H9 (cell line): ENCODE measurements around the gene PRCD. TPM values are rescaled to one million over a fixed set of nuclear protein-coding genes. Genes with fewer than 3 reads are reported as not detected.

Source experiments
- DNase-seq: peaks from one replicate; pipeline ENCODE4 v3.0.0-alpha.2; 2017
- H2AFZ ChIP-seq: one replicate; pipeline ENCODE4 v1.6.1; 2013; ENCODE audit warnings: mild to moderate bottlenecking, low read length, control low read depth, moderate library complexity
- H2AK5ac ChIP-seq: 2 replicates; pipeline ENCODE4 v1.6.1; 2013; ENCODE audit warnings: low read length, control low read depth, mixed read lengths; ENCODE audit not compliant: insufficient read length
- H2BK120ac ChIP-seq: one replicate; pipeline ENCODE4 v1.6.1; 2013; ENCODE audit warnings: low read depth, mild to moderate bottlenecking, low read length, control low read depth, inconsistent platforms; ENCODE audit not compliant: poor library complexity, severe bottlenecking
- H2BK12ac ChIP-seq: 2 replicates; pipeline ENCODE4 v1.6.1; 2013; ENCODE audit warnings: low read length, control low read depth, mixed read lengths, low read depth; ENCODE audit not compliant: insufficient read length
- H2BK15ac ChIP-seq: 2 replicates; pipeline ENCODE4 v1.6.1; 2013; ENCODE audit warnings: low read depth, low read length, control low read depth
- H2BK20ac ChIP-seq: one replicate; pipeline ENCODE4 v1.6.1; 2013; ENCODE audit warnings: low read depth, mild to moderate bottlenecking, low read length, control low read depth, inconsistent platforms; ENCODE audit not compliant: poor library complexity, severe bottlenecking
- H2BK5ac ChIP-seq: 2 replicates; pipeline ENCODE4 v1.6.1; 2013; ENCODE audit warnings: low read length, control low read depth, mixed read lengths; ENCODE audit not compliant: insufficient read length
- H3K14ac ChIP-seq: 2 replicates; pipeline ENCODE4 v1.6.1; 2013; ENCODE audit warnings: low read length, control low read depth; ENCODE audit not compliant: insufficient read depth
- H3K18ac ChIP-seq: 2 replicates; pipeline ENCODE4 v1.6.1; 2013; ENCODE audit warnings: low read depth, mild to moderate bottlenecking, mixed read lengths, low read length, control low read depth; ENCODE audit not compliant: insufficient read length
- H3K23ac ChIP-seq: 2 replicates; pipeline ENCODE4 v1.6.1; 2013; ENCODE audit warnings: low read length, control low read depth, mixed read lengths, low read depth; ENCODE audit not compliant: insufficient read length
- H3K23me2 ChIP-seq: 2 replicates; pipeline ENCODE4 v1.6.1; 2013; ENCODE audit warnings: low read depth, mild to moderate bottlenecking, mixed read lengths, low read length, control low read depth; ENCODE audit not compliant: insufficient read length, poor library complexity, severe bottlenecking
- H3K27ac ChIP-seq: 2 replicates; pipeline ENCODE4 v1.5.1; 2013; ENCODE audit warnings: low read length, control low read depth, mixed read lengths, low read depth; ENCODE audit not compliant: insufficient read length
- H3K27me3 ChIP-seq: 2 replicates; pipeline ENCODE4 v1.6.1; 2013; ENCODE audit warnings: low read length, control low read depth, inconsistent platforms; ENCODE audit not compliant: insufficient read depth
- H3K4ac ChIP-seq: 2 replicates; pipeline ENCODE4 v1.6.1; 2013; ENCODE audit warnings: low read depth, mild to moderate bottlenecking, control low read depth, inconsistent platforms, low read length, moderate library complexity
- H3K4me1 ChIP-seq: 2 replicates; pipeline ENCODE4 v1.6.1; 2013; ENCODE audit warnings: low read length, control low read depth, inconsistent platforms; ENCODE audit not compliant: insufficient read depth
- H3K4me2 ChIP-seq: 2 replicates; pipeline ENCODE4 v1.6.1; 2013; ENCODE audit warnings: low read length, control low read depth, mixed read lengths; ENCODE audit not compliant: insufficient read length, insufficient read depth
- H3K56ac ChIP-seq: 2 replicates; pipeline ENCODE4 v1.6.1; 2013; ENCODE audit warnings: low read depth, mild to moderate bottlenecking, mixed read lengths, low read length, control low read depth; ENCODE audit not compliant: insufficient read length
- H3K79me1 ChIP-seq: 2 replicates; pipeline ENCODE4 v1.6.1; 2013; ENCODE audit warnings: low read depth, mild to moderate bottlenecking, moderate library complexity, low read length, control low read depth, inconsistent platforms; ENCODE audit not compliant: insufficient read depth, poor library complexity, severe bottlenecking
- H3K79me2 ChIP-seq: 2 replicates; pipeline ENCODE4 v1.6.1; 2013; ENCODE audit warnings: low read length, control low read depth, inconsistent platforms; ENCODE audit not compliant: insufficient read depth
- H3K9ac ChIP-seq: 2 replicates; pipeline ENCODE4 v1.6.1; 2013; ENCODE audit warnings: low read length, control low read depth, mixed read lengths; ENCODE audit not compliant: insufficient read length; ENCODE audit errors: extremely low read depth
- H3K9me3 ChIP-seq: one replicate; pipeline ENCODE4 v1.6.1; 2013; ENCODE audit warnings: low read depth, low read length, inconsistent platforms; ENCODE audit not compliant: control insufficient read depth
- H3T11ph ChIP-seq: one replicate; pipeline ENCODE4 v1.6.1; 2013; ENCODE audit warnings: mild to moderate bottlenecking, low read length, control low read depth, inconsistent platforms
- H4K20me1 ChIP-seq: one replicate; pipeline ENCODE4 v1.6.1; 2013; ENCODE audit not compliant: control insufficient read depth, insufficient read length, insufficient read depth
- H4K5ac ChIP-seq: 2 replicates; pipeline ENCODE4 v1.6.1; 2013; ENCODE audit warnings: low read depth, mild to moderate bottlenecking, mixed read lengths, low read length, control low read depth; ENCODE audit not compliant: insufficient read length
- H4K8ac ChIP-seq: replicated peaks from 2 replicates; pipeline ENCODE4 v1.6.1; 2013; ENCODE audit warnings: low read length, control low read depth, mixed read lengths, low read depth; ENCODE audit not compliant: insufficient read length
- H4K91ac ChIP-seq: 2 replicates; pipeline ENCODE4 v1.6.1; 2013; ENCODE audit warnings: low read depth, mild to moderate bottlenecking, moderate library complexity, mixed read lengths, low read length, control low read depth; ENCODE audit not compliant: insufficient read length
- H3K27ac Mint-ChIP-seq, 3 experiments: 2 replicates in 2 of 3; 3 replicates in 1 of 3; pipeline ENCODE4 v1.8.0; 2020 to 2021; ENCODE audit warnings: mixed read lengths in 3 of 3, mild to moderate bottlenecking in 1 of 3, moderate library complexity in 1 of 3
- H3K27me3 Mint-ChIP-seq: 2 replicates; pipeline ENCODE4 v1.8.0; 2021; ENCODE audit warnings: low read depth, mild to moderate bottlenecking, moderate library complexity, mixed read lengths
- H3K36me3 Mint-ChIP-seq, 3 experiments: 2 replicates in 2 of 3; 3 replicates in 1 of 3; pipeline ENCODE4 v1.8.0; 2020 to 2021; ENCODE audit warnings: low read depth in 3 of 3, mixed read lengths in 3 of 3; ENCODE audit not compliant: insufficient read depth in 1 of 3
- H3K4me1 Mint-ChIP-seq, 2 experiments: 2 replicates each; pipeline ENCODE4 v1.8.0; 2020; ENCODE audit warnings: mixed read lengths in 2 of 2
- H3K4me3 Mint-ChIP-seq, 2 experiments: 2 replicates in 1 of 2; 3 replicates in 1 of 2; pipeline ENCODE4 v1.8.0; 2020 to 2021; ENCODE audit warnings: mild to moderate bottlenecking in 2 of 2, mixed read lengths in 2 of 2, moderate library complexity in 1 of 2
- H3K9me3 Mint-ChIP-seq, 2 experiments: 2 replicates in 1 of 2; 3 replicates in 1 of 2; pipeline ENCODE4 v1.8.0; 2020; ENCODE audit warnings: mild to moderate bottlenecking in 2 of 2, mixed read lengths in 2 of 2, moderate library complexity in 1 of 2
- WGBS: extraction: QIAGEN DNeasy Blood & Tissue Kit; methylation state at CpG from one replicate; pipeline ENCODE4 v1.1.7; 2013; ENCODE audit warnings: missing lambda C conversion rate, low lambda C conversion rate, mixed read lengths; ENCODE audit not compliant: insufficient read length; ENCODE audit errors: extremely low coverage; 5-methylcytosine and 5-hydroxymethylcytosine counted together
- total RNA-seq: library from RNA; stranded (reverse); gene quantifications from 2 replicates; pipeline ENCODE4 v1.2.1, GENCODE V29; 2021
- TF ChIP-seq, protein P1 (sequence below): fragments of 200-600 bp; sonication (generic); conservative IDR thresholded peaks from 3 replicates; pipeline ENCODE4 v1.8.0; 2021; ENCODE audit warnings: antibody characterized with exemption, mild to moderate bottlenecking

Gene PRCD
- total RNA-seq, 1 experiment from 2014 or later: 0.46 TPM

DNA sequence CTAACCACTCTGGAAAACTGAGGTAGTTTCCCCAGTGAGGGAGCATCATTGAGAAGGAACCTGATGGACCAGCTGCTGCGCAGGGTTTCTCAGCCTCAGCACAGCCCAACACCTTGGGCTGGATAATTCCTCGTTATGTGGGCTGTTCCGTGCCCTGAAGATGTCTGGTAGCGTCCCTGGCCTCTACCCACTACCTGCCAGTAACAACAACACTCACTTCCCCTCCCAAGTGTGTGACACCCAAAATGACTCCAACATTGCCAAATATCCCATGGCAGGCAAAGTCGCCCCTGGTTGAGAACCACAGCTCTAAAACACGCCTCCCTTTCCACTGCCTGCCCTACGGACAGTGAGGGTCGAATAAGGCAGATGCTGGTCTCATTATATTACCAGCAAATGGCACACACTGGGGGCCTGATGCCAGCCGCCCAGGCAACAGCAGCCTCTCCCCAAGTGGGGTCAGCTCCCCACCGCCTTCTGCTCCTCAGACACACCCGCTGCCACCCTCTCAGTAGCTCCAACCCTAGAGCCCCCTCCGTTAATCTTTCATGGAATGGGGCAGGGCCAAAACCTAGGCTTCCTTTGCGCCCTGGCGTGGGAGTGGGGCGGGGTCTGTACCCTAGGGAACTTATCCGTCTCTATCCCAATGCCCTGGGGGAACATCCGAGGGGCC lies 39.6 kb upstream of the PRCD start:
- peaks cover 9% of the 10 kb centered on the region for H3K23me2 ChIP-seq
- H2BK5ac ChIP-seq: no peak overlapping the region
- no peak overlapping the region for H2BK20ac ChIP-seq
- H3K9me3 Mint-ChIP-seq: no peaks in the 10 kb centered on the region; a peak in 1 of 5 replicates
- no peak overlapping the region for H3K9ac ChIP-seq
- no peak overlapping the region for H3K23ac ChIP-seq
- H3K9me3 ChIP-seq: no peaks in the 10 kb centered on the region
- no peak overlapping the region for H4K91ac ChIP-seq
- H4K20me1 ChIP-seq: no peaks in the 10 kb centered on the region
- no peaks in the 10 kb centered on the region for H3K79me1 ChIP-seq
- no peak overlapping the region for H2AK5ac ChIP-seq
- no peak for DNase-seq
- no peak overlapping the region; a peak in 2 of 7 replicates for H3K27ac Mint-ChIP-seq
- no peaks in the 10 kb centered on the region; a peak in 2 of 7 replicates for H3K36me3 Mint-ChIP-seq
- WGBS: no CpG with 5 or more reads among the region's 17 CpGs
- no peaks in the 10 kb centered on the region for H3K27me3 ChIP-seq
- peaks cover 3% of the 10 kb centered on the region; the same call in 1 of the 2 replicates for H3K4me1 ChIP-seq
- no peak overlapping the region for H3K14ac ChIP-seq
- no peak overlapping the region for H2BK15ac ChIP-seq
- H4K5ac ChIP-seq: no peak overlapping the region
- peak overlapping the region; percentile 79 for H3K4me2 ChIP-seq
- no peak overlapping the region for H3K4ac ChIP-seq
- H3K27me3 Mint-ChIP-seq: peaks cover 7% of the 10 kb centered on the region
- peaks cover 50 to 58% of the 10 kb centered on the region in 2 experiments for H3K4me1 Mint-ChIP-seq
- no peak overlapping the region for H3T11ph ChIP-seq
- H4K8ac ChIP-seq: no peak overlapping the region
- H2BK120ac ChIP-seq: no peak overlapping the region
- no peaks in the 10 kb centered on the region for H3K79me2 ChIP-seq
- peak overlapping the region; percentile 79 to 90 for H3K4me3 Mint-ChIP-seq
- no peak overlapping the region for H3K18ac ChIP-seq
- H3K56ac ChIP-seq: no peak overlapping the region
- TF ChIP-seq, protein P1, sequence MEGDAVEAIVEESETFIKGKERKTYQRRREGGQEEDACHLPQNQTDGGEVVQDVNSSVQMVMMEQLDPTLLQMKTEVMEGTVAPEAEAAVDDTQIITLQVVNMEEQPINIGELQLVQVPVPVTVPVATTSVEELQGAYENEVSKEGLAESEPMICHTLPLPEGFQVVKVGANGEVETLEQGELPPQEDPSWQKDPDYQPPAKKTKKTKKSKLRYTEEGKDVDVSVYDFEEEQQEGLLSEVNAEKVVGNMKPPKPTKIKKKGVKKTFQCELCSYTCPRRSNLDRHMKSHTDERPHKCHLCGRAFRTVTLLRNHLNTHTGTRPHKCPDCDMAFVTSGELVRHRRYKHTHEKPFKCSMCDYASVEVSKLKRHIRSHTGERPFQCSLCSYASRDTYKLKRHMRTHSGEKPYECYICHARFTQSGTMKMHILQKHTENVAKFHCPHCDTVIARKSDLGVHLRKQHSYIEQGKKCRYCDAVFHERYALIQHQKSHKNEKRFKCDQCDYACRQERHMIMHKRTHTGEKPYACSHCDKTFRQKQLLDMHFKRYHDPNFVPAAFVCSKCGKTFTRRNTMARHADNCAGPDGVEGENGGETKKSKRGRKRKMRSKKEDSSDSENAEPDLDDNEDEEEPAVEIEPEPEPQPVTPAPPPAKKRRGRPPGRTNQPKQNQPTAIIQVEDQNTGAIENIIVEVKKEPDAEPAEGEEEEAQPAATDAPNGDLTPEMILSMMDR: no peak
- no peak overlapping the region for H2BK12ac ChIP-seq
- no peak overlapping the region for H2AFZ ChIP-seq
- no peak overlapping the region for H3K27ac ChIP-seq
